ENCODE data around the gene USP40. TPM values are rescaled to one million over a fixed set of nuclear protein-coding genes. Genes with fewer than 3 reads are reported as not detected.

USP40 gene
- total and polyA plus RNA-seq, 2 of the 8 experiments (the other 6 are each of a cell fraction or from before 2014, with no cell fraction given): 12.0 to 15.7 TPM

DNA sequence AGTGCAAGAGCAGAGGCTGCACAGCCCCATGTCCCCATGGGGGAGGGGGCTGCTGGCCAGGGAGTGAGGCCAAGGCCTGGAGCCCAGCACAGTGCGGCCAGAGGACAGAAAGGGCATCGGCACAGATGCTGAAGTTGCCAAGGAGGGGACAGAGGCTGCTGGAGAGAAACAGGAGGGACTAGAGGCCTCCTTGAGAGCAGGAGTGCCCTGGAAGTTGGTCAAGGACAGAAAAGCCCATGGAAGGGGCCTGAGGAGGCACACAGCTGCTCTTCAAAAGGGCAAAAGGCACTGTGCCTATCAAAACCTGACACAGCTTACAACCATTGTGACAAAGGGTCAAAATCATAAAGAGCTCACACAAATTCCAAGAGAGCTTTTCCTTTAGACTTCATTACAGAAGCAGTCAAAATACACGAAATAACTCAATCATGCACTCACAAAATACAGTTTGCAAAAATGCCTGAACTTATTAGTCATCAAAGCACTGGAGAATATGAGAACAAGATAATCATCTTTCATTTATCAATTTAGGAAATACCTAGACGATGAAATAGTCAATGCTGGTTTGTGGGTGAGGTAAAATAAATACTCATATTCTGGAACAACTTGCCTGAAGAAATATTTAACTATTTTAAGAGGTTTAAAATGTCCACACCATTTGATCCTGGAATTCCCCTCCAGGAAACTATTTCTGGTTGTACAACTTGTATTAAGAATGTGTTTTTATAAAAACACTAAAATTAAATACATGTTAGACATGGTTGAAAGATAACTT, 79.6 kb downstream of the USP40 start:
- no peak overlapping the region for H3K4me3 ChIP-seq (ENCODE audit: extremely low read depth in 1 of 4, insufficient read depth in 2 of 4, low read depth in 3 of 4, low read length in 4 of 4)
- no peak overlapping the region for H3K9ac ChIP-seq (replicated peaks in 1 of 4; ENCODE audit: extremely low read depth in 1 of 4, low read depth in 3 of 4, low read length in 3 of 4)
- no peak for TF ChIP-seq EZH2 (IDR thresholded peaks at IDR 0.05; ENCODE audit: low read depth, low read length, severe bottlenecking)

More for the DNA sequence above, 79.6 kb downstream of the USP40 start:
- Histone ChIP-seq H3K4ac (replicated peaks; ENCODE audit: insufficient read length, low read depth, low read length) (no peak overlapping the region), H3K79me2 (ENCODE audit: control insufficient read depth in 1 of 2, insufficient read depth in 2 of 2, low read length in 2 of 2) (no peaks in the 10 kb centered on the region), H3K27me3 (replicated peaks in 1 of 4; ENCODE audit: control insufficient read depth in 3 of 4, extremely low read depth in 1 of 4, insufficient read depth in 3 of 4, low read length in 3 of 4) (no peaks in the 10 kb centered on the region), H2BK15ac (ENCODE audit: low read length) (no peak overlapping the region), H3K79me1 (ENCODE audit: low read depth, low read length) (no peaks in the 10 kb centered on the region), H2BK120ac (replicated peaks; ENCODE audit: low read depth, low read length) (no peak overlapping the region), H2BK5ac (ENCODE audit: low read depth, low read length) (no peak overlapping the region), H2BK12ac (ENCODE audit: low read depth, low read length) (no peak overlapping the region), H3K23me2 (ENCODE audit: low read depth, low read length) (no peaks in the 10 kb centered on the region), H3K23ac (ENCODE audit: insufficient read length) (no peak overlapping the region), H3K9me3 (ENCODE audit: insufficient read depth in 2 of 2, low read depth in 1 of 2, low read length in 1 of 2) (peaks cover 3 to 7% of the 10 kb centered on the region in 2 experiments), H4K20me1 (replicated peaks in 1 of 2; ENCODE audit: control insufficient read depth in 1 of 2, insufficient read depth in 2 of 2, low read length in 2 of 2) (no peaks in the 10 kb centered on the region), H4K91ac (replicated peaks; ENCODE audit: insufficient read length, low read length) (no peak overlapping the region), H3K4me1 (replicated peaks in 1 of 4; ENCODE audit: control insufficient read depth in 3 of 4, insufficient read depth in 4 of 4, low read length in 3 of 4) (no peaks in the 10 kb centered on the region), H3K27ac (ENCODE audit: low read depth, low read length) (no peak overlapping the region), H3K36me3 (ENCODE audit: control insufficient read depth in 2 of 4, insufficient read depth in 4 of 4, low read length in 3 of 4) (peaks cover 0 to 16% (median 3%) of the 10 kb centered on the region in 4 experiments; a peak in 4 of 8 replicates), H3K56ac (replicated peaks; ENCODE audit: insufficient read length, low read depth, low read length) (no peak overlapping the region), H2AK5ac (ENCODE audit: low read depth, low read length) (no peak overlapping the region), H4K5ac (ENCODE audit: insufficient read length, low read depth, low read length) (no peak overlapping the region), H4K8ac (ENCODE audit: extremely low read depth, insufficient read depth, low read length) (no peak overlapping the region), H2AFZ (ENCODE audit: low read length) (no peak overlapping the region), H3K14ac (ENCODE audit: insufficient read length) (no peak overlapping the region), H2BK20ac (ENCODE audit: low read length) (no peak overlapping the region), H3K4me2 (ENCODE audit: insufficient read depth in 1 of 2, low read depth in 2 of 2, low read length in 2 of 2) (no peak overlapping the region), H3K18ac (ENCODE audit: extremely low read depth, low read length) (no peak overlapping the region)
- ChIA-PET CTCF (ENCODE audit: partially characterized antibody) (interaction anchor here (1.6 kb wide), 1 partner anchor 43 kb away, joined by 5 read pairs; no protein-coding TSS in a partner anchor), POLR2A (ENCODE audit: partially characterized antibody) (no interaction called here)
- no peak for FAIRE-seq
- 93% methylated on average over 4 of the region's 4 CpGs; no CpG with 5 or more reads in 1 of the 2 experiments for WGBS, 2 experiments (ENCODE audit: extremely low coverage in 1 of 2, insufficient coverage in 1 of 2, insufficient read length in 1 of 2, insufficient replicate concordance in 2 of 2, low coverage in 1 of 2, low lambda C conversion rate in 2 of 2, missing lambda C conversion rate in 1 of 2)
- no peak for DNase-seq (ENCODE audit: low read depth in 1 of 2, low spot score in 2 of 2)
